CD4-positive, alpha-beta T cell (primary cell): ENCODE results near the gene BSCL2. TPM values are rescaled to one million over a fixed set of nuclear protein-coding genes. Genes with fewer than 3 reads are reported as not detected.
A peak's percentile ranks its signal among the peaks of the same experiment; 100 is the strongest.

Source experiments
- ATAC-seq: fragments of 200-7000 bp; cut with Tn5 transposase; one replicate; pipeline ENCODE4 v1.10.0; 2022; ENCODE audit warnings: mild to moderate bottlenecking; ENCODE audit not compliant: poor library complexity
- CTCF ChIA-PET: fragments of 350-600 bp; sonication (Branson Sonifier 250); formaldehyde crosslinking; loops from one replicate; lab custom pipeline; 2021; ENCODE audit warnings: antibody characterized with exemption, inconsistent platforms; lab: Charles Lee
- POLR2A ChIA-PET: fragments of 350-600 bp; sonication (Branson Sonifier 250); formaldehyde crosslinking; loops from one replicate; lab custom pipeline; 2021; ENCODE audit warnings: antibody characterized with exemption, inconsistent platforms; lab: Charles Lee
- DNase-seq, 14 experiments: peaks; one replicate each; pipeline ENCODE4 v3.0.0-alpha.2; 2013 to 2020; ENCODE audit warnings: mixed read lengths in 2 of 14
- H3K27ac ChIP-seq, 2 donors: one replicate each; pipeline versions ENCODE4 v1.5.1 to v1.7.0; 2013; ENCODE audit warnings: low read length in 2 of 2, low read depth in 1 of 2, mild to moderate bottlenecking in 1 of 2
- H3K27me3 ChIP-seq, 2 experiments: 1 replicate in 1 of 2; 2 replicates in 1 of 2; pipeline versions ENCODE4 v1.6.1 to v1.7.0; 2013; ENCODE audit warnings: low read length in 2 of 2, control low read depth in 1 of 2, mild to moderate bottlenecking in 1 of 2, moderate library complexity in 1 of 2; ENCODE audit not compliant: insufficient read depth in 2 of 2, control insufficient read depth in 1 of 2
- H3K36me3 ChIP-seq: one replicate; pipeline ENCODE4 v1.6.1; 2013; ENCODE audit warnings: low read length, control low read depth; ENCODE audit not compliant: insufficient read depth
- H3K4me1 ChIP-seq: one replicate; pipeline ENCODE4 v1.6.1; 2013; ENCODE audit warnings: low read length, control low read depth; ENCODE audit not compliant: insufficient read depth
- H3K4me3 ChIP-seq: one replicate; pipeline ENCODE4 v1.5.1; 2013; ENCODE audit warnings: mild to moderate bottlenecking, low read length, moderate library complexity
- H3K9me3 ChIP-seq, 2 experiments: 1 replicate in 1 of 2; 2 replicates in 1 of 2; pipeline versions ENCODE4 v1.6.1 to v1.7.0; 2013; ENCODE audit warnings: low read length in 2 of 2, mild to moderate bottlenecking in 2 of 2, control low read depth in 1 of 2, moderate library complexity in 1 of 2; ENCODE audit not compliant: control insufficient read depth in 1 of 2, insufficient read depth in 1 of 2
- H3K27ac Mint-ChIP-seq: one replicate; pipeline ENCODE4 v1.8.0; 2020; ENCODE audit warnings: mixed read lengths
- H3K27me3 Mint-ChIP-seq: one replicate; pipeline ENCODE4 v1.8.0; 2021; ENCODE audit warnings: mixed read lengths
- H3K36me3 Mint-ChIP-seq: one replicate; pipeline ENCODE4 v1.8.0; 2021; ENCODE audit warnings: low read depth, mixed read lengths
- H3K4me1 Mint-ChIP-seq: one replicate; pipeline ENCODE4 v1.8.0; 2021; ENCODE audit warnings: low read depth, mixed read lengths
- H3K4me3 Mint-ChIP-seq: one replicate; pipeline ENCODE4 v1.8.0; 2020; ENCODE audit warnings: mild to moderate bottlenecking, mixed read lengths
- H3K9me3 Mint-ChIP-seq: one replicate; pipeline ENCODE4 v1.8.0; 2020; ENCODE audit warnings: mixed read lengths
- intact Hi-C, 2 experiments: fragments of 100-400 bp; cut with DNase I in 1 of 2; cut with micrococcal nuclease in 1 of 2; formaldehyde crosslinking; loops; one replicate each; pipeline versions ENCODE4 v1.15.1 to v1.9.0; 2023 to 2025; cut with DNase I, micrococcal nuclease
- total RNA-seq, 174 experiments: library from RNA in 2 of 174; stranded (reverse) in 2 of 174; gene quantifications; one replicate each; pipeline ENCODE4 v1.2.3 and lab custom pipeline; 2021 to 2026
- TF ChIP-seq, protein P1 (sequence below): fragments of 200-600 bp; IDR thresholded peaks from one replicate; pipeline ENCODE4 v1.8.0; 2022; ENCODE audit warnings: antibody characterized with exemption, mild to moderate bottlenecking

Gene BSCL2
- total RNA-seq, 2 experiments from 2014 or later = 17.1 to 20.0 TPM

DNA sequence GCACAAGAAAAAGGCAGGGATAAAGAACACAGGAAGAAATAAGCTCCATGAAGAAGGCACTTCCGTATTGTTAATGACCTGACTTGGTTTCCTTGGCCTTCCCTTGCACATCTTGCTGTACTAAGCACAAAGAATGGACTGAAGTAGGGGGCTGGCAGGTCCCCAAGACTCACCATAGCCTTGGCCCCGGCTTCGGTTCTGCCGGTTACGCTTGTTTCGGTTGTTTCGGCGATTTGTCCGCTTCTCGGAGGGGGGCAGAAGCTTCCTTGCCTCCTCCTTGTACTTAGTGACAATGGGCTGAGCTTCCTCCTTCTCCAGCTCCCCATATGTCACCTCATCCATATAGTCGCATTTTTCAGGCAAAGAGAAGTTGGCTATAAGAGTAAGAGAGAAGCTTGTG is 9.6 kb upstream of the BSCL2 start:
- no peak for DNase-seq
- CTCF ChIA-PET = interaction anchor here (1.7 kb wide), 1 partner anchor 70 kb away, joined by 4 read pairs; no protein-coding TSS in a partner anchor

DNA sequence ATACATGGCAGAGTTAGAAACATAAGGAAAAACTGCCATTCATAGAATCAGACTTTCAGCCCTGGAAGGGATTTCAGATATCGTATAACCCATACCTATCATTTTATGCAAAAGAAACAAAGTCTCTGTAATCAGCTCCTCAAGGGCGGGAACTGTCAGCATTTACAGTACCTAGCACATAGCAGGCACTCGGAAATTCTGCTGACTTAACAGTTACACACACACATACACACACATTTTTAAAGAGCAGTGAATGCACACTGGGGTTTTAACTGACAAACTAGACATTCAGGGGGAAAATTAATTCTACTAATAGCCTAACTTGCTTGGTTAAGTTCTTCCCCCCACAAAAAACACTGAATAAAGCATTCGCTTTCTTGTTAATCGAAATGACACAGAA is 9.0 kb upstream of the BSCL2 start:
- CTCF ChIA-PET = interaction anchor here (1.7 kb wide), 1 partner anchor 71 kb away, joined by 4 read pairs; no protein-coding TSS in a partner anchor
- Mint-ChIP-seq H3K36me3 (peaks cover 93% of the 10 kb centered on the region), H3K27ac (no peak overlapping the region), H3K9me3 (no peaks in the 10 kb centered on the region), H3K27me3 (no peaks in the 10 kb centered on the region), H3K4me3 (no peak overlapping the region), H3K4me1 (peaks cover 57% of the 10 kb centered on the region)
- TF ChIP-seq, protein P1, sequence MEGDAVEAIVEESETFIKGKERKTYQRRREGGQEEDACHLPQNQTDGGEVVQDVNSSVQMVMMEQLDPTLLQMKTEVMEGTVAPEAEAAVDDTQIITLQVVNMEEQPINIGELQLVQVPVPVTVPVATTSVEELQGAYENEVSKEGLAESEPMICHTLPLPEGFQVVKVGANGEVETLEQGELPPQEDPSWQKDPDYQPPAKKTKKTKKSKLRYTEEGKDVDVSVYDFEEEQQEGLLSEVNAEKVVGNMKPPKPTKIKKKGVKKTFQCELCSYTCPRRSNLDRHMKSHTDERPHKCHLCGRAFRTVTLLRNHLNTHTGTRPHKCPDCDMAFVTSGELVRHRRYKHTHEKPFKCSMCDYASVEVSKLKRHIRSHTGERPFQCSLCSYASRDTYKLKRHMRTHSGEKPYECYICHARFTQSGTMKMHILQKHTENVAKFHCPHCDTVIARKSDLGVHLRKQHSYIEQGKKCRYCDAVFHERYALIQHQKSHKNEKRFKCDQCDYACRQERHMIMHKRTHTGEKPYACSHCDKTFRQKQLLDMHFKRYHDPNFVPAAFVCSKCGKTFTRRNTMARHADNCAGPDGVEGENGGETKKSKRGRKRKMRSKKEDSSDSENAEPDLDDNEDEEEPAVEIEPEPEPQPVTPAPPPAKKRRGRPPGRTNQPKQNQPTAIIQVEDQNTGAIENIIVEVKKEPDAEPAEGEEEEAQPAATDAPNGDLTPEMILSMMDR = no peak
- Histone ChIP-seq H3K27me3 (no peaks in the 10 kb centered on the region), H3K27ac (peak overlapping the region in 1 of 2 donors; percentile 25), H3K36me3 (peaks cover 97% of the 10 kb centered on the region), H3K4me3 (no peak overlapping the region), H3K4me1 (peaks cover 25% of the 10 kb centered on the region), H3K9me3 (no peaks in the 10 kb centered on the region)
- POLR2A ChIA-PET = interaction anchor here (1.1 to 2.8 kb wide), 4 partner anchors 9 to 140 kb away, joined by 4 to 6 read pairs (median 6); partner anchors contain the start of genes BSCL2, C11orf98, CSKMT and GNG3
- DNase-seq = no peak
- no peak for ATAC-seq
- intact Hi-C loops = no loop called here

More for the DNA sequence above, 9.6 kb upstream of the BSCL2 start:
- no peak overlapping the region for H3K27ac ChIP-seq
- no peaks in the 10 kb centered on the region for H3K9me3 ChIP-seq
- Mint-ChIP-seq H3K9me3 (no peaks in the 10 kb centered on the region), H3K36me3 (peaks cover 99% of the 10 kb centered on the region), H3K4me3 (no peak overlapping the region), H3K27ac (peak overlapping the region; percentile 7), H3K4me1 (peaks cover 63% of the 10 kb centered on the region), H3K27me3 (no peaks in the 10 kb centered on the region)
- H3K4me3 ChIP-seq = no peak overlapping the region
- H3K4me1 ChIP-seq = peaks cover 26% of the 10 kb centered on the region
- POLR2A ChIA-PET = interaction anchor here (1.6 to 2.8 kb wide), 3 partner anchors 9 to 139 kb away, joined by 6 read pairs; partner anchors contain the start of genes C11orf98 and CSKMT
- no peaks in the 10 kb centered on the region for H3K27me3 ChIP-seq
- H3K36me3 ChIP-seq = peaks cover 97% of the 10 kb centered on the region
- no peak for ATAC-seq
- intact Hi-C loops = no loop called here
- TF ChIP-seq, protein P1 = no peak

GRCh38 chr11:62715150-62716130 is 8.2 kb upstream of the BSCL2 start:
- ATAC-seq (no peak), DNase-seq (no peak)
- H3K27me3 Mint-ChIP-seq = no peaks in the 10 kb centered on the region
- no peak overlapping the region for H3K4me3 Mint-ChIP-seq
- H3K4me1 ChIP-seq = peaks cover 25% of the 10 kb centered on the region
- H3K4me3 ChIP-seq = no peak overlapping the region
- peaks cover 52% of the 10 kb centered on the region for H3K4me1 Mint-ChIP-seq
- peaks cover 90% of the 10 kb centered on the region for H3K36me3 Mint-ChIP-seq
- TF ChIP-seq, protein P1 = no peak
- POLR2A ChIA-PET = interaction anchor here (0.8 to 9.9 kb wide), 6 partner anchors 8 to 141 kb away, joined by 3 to 165 read pairs (median 6); partner anchors contain the start of genes BSCL2, C11orf98, CSKMT and GNG3
- intact Hi-C loops = no loop called here
- no peaks in the 10 kb centered on the region for H3K9me3 ChIP-seq
- H3K27ac ChIP-seq = no peak overlapping the region
- H3K27me3 ChIP-seq = no peaks in the 10 kb centered on the region
- CTCF ChIA-PET = interaction anchor here (1.7 kb wide), 1 partner anchor 71 kb away, joined by 4 read pairs; no protein-coding TSS in a partner anchor
- no peaks in the 10 kb centered on the region for H3K9me3 Mint-ChIP-seq
- H3K36me3 ChIP-seq = peaks cover 94% of the 10 kb centered on the region
- H3K27ac Mint-ChIP-seq = no peak overlapping the region
